ENCODE measurements around the gene SPRR4.
"Not testable (repeated sequence)": the region's sequence is repeated elsewhere in the genome, so short reads cannot be mapped to it uniquely, and the experiment has no call there.

The SPRR4 gene

DNA sequence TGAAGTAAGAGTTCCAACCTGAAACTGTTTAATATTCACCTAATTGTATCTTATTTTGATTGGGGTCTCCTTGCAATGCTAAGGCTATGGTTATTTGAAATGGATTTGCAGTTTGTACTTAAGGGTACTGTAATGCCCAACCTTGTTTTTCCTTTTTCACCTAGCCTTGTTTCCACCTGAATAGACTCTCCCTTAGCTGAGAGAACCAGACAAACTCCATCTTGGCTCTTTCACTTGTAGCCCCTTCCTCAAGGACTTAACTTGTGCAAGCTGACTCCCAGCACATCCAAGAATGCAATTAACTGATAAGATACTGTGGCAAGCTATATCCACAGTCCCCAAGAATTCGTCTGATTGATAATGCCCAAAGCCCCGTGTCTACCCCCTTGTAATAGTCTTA is 51.4 kb downstream of the SPRR4 start:
- DNase-seq (ENCODE audit: low read depth), result not testable (repeated sequence)
